ENCODE results near the gene GATA2.

Gene GATA2

DNA sequence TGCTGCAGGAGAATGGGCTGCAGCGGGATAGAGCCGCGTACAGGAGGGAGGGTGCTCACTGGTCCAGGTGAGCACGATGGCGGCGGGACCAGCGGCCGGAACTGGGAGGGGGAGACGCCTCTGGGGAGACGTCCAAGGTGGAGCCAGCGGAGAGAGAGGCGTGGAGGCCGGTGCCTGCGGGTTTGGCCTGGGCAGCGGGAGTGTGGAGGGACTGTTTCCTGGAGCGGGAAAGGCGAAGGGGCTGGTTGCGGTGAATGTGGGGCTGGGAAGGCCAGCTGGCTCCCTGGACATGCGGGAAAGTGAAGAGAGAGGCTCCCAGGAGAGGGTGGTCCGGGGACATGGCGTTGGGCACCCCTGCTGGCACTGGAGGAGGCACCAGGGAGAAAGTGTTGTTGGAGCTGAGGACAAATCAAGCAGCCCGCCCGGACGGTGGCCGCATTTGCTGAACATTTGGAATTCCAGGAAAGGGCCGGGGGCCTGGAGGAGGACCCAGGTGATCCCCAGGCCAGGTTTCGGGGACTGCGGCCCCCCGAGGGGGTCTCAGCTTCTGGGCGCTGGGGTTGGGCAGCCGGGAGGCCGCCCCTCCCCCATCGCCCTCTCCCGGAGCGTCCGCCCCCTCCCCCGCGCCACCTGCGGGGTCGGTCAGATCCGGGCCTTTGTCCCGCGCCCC is 60.6 kb downstream of the GATA2 start:
- no peak for DNase-seq

DNA sequence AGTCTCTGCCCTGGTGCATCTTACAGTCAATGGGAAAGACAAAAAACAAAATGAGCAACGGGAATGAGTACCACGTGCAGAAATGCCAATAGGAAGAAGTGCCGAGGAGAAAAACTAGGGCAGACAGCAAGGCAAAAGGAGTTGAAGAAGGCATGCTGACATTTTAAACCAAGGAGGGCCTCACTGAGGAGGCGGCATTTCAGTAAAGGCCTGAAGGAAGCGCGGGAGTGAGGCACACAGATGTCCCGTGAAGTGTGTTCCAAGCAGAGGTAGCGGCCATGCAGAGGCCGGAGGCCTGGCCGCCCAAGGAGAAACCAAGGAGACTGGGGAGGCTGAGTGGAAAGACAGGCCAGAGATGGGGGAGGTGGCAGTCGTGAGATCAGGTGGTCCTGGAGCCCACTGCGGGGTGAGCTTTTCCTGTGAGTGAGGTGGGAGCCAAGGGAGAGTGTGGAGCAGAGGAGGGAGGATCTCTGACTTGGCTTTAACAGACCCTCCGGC is 61.1 kb downstream of the GATA2 start:
- DNase-seq: no peak

DNA sequence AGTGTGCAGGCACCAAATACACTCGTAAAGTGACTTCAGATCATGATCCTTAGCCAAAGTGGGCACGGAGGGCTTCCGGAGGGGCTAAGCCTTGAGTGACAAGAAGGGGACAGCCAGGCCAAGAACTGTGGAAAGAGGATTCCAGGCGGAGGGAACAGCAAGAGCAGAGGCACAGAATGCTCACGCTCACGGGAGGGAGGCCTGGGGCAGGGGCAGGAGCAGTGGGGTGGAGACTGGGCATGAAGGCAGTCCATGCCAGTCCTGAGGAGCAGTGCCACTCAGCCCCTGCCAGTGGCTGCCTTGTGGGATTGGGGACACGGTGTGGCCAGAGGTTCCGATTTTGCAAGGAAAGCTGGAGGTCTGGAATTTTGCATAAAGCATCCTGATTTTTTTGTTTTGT is 62.3 kb downstream of the GATA2 start:
- DNase-seq: no peak

DNA sequence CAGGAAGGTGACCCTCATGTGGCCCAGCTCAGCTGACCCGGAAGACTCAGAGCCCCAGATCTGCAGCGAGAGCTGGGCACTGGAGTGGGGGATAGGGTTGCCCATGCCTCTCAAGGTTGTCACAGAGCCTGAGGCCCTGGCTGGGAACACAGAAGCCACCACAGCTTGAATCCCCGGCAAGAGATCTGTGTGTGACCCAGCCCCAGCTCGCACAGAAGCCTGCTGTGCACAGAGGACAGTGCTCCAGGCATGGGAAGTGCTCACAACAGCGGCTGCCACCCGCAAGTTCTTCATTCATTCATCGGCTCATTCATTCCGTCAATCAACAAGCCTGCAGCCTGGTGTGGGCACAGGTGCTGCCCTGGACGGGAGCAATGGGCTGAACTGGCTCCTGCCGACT is 62.7 kb downstream of the GATA2 start:
- no peak for DNase-seq

DNA sequence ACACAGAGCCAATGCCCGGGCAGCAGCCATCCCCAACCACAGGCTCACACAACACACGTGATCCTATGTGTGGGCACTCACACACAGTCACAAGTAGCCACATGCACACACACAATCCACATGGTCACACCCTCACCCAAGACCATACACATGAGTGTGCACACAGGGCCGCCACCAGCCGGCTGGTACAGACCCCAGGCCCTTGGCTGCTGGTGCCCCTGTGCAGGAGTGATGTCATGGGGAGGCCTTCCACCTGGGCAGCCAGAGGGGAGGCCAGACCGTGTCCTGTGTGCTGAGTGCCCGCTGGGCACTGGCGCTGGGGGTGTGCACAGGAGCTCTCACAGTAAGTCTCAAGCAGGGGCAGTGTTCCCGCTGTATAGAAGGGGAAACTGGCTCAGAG is 63.2 kb downstream of the GATA2 start:
- DNase-seq: no peak
